Esophagus mucosa (tissue), 1 donor: ENCODE measurements around the gene CD44. TPM values are rescaled to one million over a fixed set of nuclear protein-coding genes. Genes with fewer than 3 reads are reported as not detected.

Experiments
- ATAC-seq: fragments of 200-7000 bp; cut with Tn5 transposase; one replicate; pipeline ENCODE4 v1.9.1; 2020
- total RNA-seq: library from RNA; stranded (reverse); gene quantifications from one replicate; pipeline ENCODE4 v1.2.4, GENCODE V29; 2023
- donor health status: DM: yes; HTN: yes; CAD: no.

Gene CD44
- total RNA-seq, 1 donor from 2014 or later: 814 TPM

DNA sequence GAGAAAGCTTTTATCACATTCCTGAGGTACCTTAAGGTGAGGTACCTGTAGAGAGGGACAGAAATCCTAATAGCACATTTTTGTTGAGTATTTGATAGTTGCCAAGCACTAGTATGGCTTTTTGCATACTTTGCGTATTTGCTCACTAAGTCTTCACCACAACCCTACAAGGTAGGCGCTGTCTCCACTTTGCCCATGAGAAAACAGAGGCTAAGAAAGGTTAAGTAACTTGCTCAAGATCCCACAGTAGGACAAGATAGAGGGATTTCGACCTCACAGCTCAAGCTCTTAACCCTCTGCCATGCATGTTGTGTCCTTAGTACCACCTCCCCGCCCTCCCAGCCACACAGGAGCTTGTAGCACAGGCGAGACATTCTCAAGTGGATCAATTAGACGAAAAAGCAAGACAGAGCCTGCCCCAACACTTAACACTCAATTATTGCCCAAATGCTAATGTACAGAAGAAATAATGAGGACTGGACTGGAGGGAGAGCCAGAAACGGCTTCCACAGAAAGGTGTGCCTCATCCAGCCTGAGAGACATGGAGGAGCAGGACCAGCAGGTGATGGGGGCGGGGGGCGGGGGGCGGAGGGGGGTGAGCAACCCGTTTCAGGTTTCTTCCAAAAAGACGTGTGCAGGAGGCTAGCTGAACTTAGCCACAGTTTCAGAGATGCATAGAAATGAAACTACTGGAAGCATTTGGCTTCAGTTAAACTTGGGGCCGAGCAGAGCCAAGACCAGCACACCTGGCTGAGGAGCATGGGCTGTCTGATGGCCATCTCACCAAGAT lies 26.7 kb upstream of the CD44 start:
- ATAC-seq: peak; percentile 20

DNA sequence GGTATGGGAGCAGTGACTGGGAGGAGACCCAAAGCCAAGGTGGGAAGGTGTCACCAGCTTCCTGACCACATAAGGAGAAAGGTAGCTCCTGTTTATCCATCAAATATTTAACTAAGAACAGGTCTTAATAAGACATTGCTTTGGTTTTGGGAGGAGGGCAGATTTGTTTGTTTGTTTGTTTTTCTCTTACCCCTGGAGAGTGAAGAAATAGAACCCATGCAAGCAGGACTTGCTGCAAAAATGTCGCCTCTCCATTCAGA lies 26.2 kb upstream of the CD44 start:
- no peak for ATAC-seq

DNA sequence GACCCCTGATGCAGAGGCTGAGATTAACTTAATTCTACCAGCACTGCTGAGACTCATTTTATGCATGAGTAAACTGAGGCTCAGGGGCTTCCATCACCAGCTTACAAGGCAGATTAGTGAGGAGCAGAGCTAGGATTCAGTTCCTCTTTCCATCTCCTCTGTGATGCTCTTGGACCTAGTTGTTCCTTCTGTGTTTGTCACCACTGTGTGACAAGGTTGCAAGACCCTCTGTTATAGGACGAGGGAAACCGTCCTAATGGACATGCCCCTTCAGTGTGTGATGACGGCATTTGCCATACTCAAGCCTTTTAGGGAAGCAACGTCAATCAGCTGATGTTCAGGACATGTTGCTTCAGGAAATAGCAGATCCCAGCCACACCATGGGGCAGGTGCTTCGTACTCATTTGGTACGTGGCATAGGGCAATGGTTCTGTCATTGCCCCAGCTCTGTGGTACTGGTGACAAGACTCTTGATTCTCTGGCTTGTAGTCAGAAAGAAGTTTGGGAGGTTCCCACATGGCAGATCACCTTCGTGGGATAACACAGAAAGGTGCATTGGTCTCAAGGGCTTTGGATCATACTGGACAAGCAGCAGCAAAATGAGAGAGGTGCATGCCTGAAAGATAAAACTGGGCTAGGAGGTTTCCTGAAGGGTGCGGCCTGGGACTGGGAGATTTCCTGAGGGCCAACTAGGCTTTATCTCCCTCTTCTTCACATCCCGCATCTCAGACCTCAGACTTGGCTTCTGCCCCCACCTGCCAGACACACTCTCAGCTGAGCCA lies 23.9 kb upstream of the CD44 start:
- peak; percentile 40 for ATAC-seq

DNA sequence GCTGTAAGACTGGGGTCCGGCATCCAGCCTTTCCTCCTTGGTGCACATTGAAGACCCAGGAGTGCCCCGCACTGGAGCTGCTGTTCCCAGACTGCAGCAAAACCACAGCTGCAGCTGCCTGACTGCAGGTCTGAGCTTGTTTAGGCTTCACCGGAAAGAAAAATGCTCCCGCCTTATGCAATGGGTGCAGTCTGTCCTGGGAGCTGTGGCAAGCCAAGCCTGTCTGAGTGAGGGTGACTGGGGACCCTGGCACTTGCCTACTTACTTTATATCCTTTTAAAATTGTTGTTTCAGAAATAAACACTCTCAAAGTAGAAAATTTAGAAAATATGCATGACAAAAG lies 23.3 kb upstream of the CD44 start:
- ATAC-seq: peak; percentile 64

DNA sequence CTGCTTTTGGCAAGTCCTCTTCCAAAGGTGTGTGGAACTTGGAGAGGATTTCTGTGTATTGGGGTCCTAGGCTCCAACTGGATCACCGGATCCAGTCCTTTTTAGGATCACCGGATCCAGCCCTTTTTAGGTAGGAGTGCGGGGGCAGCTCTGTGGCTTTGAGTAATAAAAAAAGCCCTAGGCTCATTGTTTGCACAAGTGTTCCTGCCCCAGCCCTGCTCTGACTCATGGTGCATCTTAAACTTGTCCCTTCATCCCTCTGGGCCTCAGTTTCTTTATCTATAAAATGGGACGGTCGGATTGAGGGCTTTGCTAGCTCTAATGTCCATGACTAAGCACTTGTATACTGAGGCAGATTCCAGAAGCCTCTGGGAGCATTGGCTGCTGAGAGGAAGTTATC lies 22.7 kb upstream of the CD44 start:
- peak; percentile 38 for ATAC-seq

DNA sequence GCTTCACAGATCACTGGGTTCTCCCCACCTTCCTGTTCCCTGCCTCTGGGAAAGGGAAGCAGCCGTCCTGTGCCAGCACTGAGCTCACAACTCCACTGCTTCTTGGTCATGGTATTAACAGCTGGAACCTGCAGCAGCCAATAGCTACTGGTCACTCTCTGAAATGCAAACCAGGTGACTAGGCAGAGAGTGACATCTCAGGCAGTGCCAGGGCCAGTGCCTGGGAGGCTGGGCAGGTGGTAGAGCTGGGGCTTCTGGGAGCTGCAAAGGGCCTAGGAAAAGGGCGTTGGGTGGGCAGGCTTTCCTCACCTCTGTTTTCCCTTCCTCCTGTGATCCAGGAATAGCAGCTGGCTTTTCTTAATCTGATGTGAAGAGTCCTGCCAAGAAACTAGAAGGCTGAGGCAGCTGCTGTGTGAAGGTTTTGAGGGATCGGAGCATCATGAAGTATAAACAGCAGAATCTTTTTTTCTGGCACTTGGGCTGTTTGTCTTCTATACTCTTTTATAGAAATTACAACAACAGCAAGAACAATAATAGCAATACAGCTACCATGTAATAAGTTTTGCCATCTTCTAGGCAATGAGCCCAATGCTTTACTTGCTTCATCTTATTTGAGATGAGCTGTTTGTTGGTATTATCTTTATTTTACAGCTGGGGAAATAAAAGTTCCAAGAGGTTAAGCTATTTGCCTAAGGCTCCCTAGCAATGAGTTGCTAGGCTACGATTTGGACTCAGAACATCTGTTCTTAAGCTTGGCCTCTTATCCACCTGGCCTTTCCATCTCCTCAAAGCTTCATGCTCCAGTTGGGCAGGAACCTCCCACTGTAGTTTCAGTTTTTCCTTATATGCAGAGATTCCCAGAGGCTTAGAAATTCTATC lies 22.0 kb upstream of the CD44 start:
- no peak for ATAC-seq

DNA sequence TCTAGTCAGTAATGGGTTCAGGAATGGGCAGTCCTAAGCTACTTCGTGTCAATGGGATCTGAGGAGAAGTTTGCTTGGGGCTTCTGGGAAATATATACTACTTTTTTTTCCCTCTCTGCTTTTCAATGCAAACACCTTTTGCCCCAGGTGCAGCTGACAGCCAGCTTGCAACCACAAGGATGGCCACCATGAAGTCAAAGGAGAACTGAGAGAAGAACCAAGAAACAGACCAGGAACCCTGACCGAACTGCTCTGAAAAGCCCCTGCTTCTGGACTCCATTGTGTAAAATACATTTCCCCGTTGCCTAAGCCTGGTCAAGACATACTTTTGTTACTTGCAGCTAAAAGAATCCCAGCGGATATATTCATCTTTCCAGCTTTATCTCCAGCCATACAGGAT lies 20.1 kb upstream of the CD44 start:
- no peak for ATAC-seq

DNA sequence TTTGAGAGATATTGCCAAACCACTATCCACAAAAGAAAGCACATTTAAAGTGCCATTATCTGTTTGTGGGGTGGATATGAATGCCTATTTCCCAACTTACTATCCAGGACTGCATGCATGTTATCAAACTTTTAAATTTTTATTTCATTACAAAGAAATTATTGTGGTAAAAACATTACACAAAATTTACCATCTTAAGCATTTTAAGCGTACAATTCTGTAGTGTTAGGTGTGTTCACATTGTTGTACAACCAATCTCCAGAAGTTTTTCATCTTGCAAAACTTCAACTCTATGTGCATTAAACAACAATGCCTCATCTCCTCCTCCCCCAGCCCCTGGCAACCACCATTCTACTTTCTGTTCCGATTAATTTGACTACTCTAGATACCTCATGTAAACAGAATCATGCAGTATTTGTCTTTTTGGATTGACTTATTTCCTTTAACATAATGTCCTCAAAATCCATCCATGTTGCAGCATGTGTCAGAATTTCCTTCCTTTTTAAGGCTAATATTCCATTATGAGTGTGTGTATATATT lies 17.6 kb upstream of the CD44 start:
- ATAC-seq: no peak

DNA sequence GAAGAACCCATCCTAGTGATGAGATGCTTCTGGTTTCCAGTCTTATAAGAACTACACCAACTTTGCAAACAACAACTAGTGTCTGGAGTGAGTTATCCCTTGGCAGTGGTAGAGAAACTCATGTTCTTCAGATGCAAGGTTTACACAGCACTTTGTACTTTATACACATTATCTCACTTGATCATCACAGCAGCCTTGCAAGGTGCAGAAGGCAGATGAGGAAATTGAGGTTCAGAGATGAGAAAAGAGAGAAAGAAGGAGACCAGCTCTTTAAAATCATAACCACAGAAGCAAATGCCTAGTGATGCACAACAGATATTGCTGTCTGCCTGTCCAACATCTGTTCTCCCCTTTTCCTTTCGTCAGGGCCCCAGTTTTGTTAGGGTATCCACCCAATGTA lies 16.7 kb upstream of the CD44 start:
- no peak for ATAC-seq

DNA sequence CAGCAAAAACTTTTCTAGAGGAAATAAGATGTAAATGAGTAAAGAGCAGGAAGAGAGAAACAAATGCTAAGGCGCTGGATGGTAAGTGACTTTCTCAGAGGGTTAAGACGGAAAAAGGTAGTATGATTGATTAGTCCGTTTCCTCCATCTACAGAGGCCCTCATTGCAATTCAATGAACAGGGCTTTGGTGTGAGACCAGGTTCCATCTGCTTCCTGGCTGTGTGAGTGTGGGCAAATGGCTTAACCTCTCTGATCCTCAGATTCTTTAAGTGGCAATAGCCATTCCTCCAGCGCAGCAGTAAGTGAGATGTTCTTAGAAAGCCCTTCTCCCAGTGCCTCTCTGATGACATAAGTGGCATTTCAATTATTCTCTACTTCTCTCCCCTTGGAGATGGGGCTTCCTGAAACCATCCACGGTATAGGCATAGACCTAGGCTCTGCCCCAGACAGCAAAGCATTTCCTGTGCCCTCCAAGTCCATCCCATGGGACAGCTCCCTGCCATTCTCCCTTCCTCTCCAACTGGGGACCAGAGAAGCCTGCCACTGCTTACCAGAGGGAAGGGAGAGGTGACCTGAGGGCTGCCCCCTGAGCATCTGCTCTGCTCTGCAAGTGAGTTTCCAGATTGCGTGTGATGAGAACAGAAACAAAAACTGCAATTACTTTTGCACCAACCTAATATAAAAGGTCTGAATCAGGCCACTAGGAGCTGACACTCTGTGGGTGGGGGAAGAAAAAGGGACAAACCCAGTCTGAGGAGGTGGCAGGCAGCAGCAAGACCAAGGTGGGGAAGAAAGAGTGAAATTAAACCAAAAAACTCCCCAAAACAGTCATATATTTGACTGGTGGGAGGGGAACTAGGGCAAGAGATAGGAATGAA lies 12.7 kb upstream of the CD44 start:
- peak; percentile 31 for ATAC-seq

DNA sequence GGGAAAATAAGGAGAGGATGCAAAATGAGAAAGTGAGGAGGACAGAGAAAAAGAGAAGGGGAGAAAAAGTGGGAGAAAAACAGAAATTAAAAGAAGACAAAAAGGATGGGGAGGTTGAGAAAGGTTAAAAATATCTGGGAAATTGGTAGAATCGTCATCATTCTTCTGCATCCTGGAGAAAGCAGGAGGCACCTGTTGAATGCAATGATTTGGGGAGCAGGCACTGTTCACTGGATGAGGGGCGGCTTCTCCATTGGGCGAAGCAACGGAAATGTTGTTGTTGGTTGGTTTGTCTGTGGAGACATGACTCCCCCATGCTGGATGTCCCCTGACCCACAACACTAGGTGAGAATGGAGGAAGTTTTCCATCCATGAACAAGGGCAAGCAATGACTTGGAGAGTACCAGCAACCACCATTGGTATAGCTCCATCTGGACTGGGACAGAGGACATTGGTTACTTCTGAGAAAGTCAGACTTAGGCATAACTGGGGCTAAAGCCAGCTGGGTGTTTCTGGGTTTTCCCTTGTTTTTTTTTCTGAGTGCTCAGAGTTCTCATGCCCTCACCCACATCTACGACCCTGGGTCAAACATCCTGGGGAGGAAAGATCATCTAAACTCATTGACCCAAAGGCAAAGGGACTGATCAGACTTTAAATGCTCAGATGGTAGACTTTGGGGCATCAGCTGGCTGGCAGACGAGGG lies 11.9 kb upstream of the CD44 start:
- no peak for ATAC-seq

DNA sequence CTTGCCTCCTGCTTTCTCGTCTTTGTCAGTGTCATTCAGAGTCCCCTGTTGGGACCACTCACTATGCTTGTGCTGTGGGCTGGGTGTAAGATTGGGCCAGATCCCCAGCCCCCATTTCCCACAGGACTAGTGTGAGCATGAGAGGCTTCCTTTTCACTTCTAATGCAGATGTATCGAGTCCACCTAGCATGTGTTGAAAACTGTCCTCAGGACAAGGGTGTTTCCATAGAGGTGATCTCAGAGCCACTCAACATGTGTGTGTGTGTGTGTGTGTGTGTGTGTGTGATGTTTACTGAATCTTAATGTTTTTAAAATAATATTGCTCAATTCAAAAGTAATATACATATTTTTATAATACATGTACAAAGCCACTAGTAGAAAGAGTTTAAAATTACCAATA lies 11.4 kb upstream of the CD44 start:
- ATAC-seq: no peak

DNA sequence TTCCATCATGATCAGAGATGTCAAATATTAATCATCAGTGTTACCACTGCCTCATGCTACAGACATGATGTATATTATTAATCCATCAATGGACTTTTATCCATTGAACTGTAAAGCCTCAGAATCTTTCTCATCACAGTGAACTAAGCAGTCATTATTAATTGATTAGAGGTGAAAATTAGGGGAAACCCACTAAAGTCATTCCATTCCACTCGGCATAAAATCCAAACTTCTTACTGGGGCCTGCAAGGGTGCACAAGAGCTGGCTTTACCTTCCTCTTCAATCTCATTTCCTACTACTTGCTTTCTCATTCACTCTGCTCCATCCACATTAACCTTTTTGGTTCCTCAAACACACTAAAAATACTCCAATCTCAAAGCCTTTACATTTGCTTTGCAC lies 7.9 kb upstream of the CD44 start:
- no peak for ATAC-seq

DNA sequence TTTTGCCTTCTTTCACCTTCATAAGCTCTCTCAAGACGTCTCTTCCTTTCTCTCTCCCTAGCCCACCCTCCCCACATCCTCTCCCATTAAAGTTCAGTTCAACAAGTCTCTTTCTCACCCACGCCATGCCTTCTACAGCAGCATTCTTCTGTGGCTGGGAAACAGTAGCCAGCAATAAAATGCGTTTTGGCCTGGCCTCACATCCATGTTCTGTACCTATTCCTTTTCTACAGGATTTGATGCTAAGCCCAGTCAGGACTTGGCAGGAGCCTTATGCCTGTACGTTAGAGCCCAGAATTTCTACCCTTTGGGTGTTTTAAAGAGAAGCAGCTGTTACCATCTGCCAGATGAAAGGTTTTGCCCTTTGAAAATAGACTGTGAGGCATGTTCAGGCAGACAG lies 7.1 kb upstream of the CD44 start:
- no peak for ATAC-seq

DNA sequence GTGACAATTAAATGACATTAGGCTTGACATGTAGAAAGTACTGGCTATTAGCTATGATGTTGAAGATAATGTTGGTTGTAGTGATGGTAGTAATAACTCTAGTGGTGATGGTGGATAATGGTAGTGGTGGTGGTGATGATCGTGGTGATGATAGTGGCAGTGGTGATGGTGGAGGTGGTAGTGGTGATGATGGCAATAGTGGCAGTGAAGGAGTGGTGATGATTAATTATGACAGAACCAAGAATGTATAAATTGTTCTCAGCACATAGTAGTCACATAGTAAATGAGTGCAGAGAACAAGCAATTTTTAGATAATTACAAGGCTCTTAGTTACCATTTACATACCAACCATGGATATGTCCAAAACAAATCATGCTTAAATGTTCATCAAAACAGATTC lies 5.3 kb upstream of the CD44 start:
- ATAC-seq: no peak

DNA sequence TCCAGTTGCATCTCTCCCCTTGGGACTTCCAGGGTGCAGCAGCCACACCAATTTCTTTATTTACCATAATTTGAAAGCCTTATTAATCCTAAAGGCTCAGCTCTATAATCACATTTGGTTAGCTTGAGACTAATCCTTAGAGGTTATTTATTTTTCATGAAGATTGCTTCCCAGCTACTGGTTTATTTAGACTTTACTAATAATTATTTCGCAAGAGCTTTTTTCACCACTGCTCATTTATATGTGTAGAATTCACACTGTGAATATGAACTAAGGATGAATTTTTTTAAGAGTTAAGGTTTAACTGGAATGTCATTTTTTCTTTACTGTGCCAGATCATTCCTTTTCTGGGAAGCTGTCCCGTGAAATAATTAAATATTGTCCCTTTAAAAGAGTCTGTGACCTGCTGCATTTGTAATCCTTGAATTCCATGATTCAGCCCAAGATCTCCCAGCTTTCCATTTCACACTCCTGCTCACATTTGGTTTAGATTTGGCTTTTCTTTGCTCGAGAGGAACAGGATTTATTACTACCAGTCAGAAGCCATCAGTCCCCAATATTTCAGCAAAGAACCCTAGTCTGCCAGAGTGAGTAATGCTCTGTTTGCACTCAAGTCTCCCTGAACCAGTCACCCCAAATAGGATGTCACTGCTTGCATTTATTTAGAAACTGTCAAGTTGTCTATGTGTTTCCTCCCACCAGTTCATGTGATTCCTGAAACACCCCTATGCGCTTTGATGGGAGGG lies 4.4 kb upstream of the CD44 start:
- no peak for ATAC-seq

DNA sequence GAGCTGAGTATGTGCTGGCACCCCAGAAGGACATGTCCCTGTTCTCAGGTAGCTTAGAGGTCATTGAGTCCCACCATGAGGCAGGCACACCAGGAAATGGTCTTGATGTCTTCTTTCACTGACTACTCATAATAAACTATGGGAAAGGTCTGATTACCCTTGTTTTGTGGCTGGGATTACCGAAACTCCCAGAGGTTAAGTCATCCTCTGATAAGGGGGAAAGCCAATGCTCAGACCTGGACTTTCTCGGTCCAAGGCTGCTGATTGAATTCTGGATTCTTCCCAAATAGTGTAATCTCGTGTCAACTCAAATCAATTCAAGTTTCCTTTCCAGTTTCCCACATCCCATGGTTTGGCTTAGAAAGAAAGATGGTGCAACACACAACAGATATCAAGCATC lies 3.7 kb upstream of the CD44 start:
- ATAC-seq: no peak

DNA sequence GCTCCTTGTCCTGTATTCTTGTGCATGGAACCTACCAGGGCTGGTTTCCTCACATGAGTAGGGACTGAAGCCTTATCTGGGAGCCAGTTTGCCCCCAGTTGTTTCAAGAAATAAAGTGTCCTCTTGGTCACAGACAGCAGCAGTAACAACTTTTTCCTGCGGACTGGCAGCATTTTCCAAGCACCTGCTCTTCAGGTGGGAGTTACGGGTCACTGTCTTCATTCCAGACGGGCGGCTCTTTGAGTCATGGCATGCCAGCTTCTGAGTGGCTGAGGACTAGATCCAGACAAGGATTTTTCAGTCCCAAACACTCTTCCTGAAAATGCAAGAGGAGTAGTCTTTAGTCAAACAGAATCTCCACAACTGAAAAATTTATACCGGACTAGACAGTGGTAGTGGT lies 2.7 kb upstream of the CD44 start:
- no peak for ATAC-seq

DNA sequence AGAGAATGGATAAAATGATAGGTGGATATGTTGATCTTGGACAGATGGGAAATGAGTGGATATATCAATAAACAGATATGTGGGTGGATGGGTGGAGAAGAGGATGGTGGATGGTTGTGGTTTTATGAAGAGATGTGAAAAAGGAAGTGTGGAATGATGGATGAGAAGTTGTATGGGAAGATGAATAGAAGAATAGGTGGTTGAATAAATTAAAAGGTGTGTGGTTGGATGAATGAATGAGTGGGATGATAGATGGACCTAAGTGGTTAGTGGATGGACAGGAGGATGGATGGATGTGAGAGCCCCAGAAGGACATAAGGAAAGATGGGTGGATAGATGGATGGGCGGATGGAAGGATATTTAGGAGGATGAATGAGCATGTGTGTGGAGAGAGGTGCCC lies 913 bp upstream of the CD44 start:
- no peak for ATAC-seq

DNA sequence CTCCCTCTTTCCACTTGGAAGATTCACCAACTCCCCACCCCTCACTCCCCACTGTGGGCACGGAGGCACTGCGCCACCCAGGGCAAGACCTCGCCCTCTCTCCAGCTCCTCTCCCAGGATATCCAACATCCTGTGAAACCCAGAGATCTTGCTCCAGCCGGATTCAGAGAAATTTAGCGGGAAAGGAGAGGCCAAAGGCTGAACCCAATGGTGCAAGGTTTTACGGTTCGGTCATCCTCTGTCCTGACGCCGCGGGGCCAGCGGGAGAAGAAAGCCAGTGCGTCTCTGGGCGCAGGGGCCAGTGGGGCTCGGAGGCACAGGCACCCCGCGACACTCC lies 397 bp upstream of the CD44 start:
- ATAC-seq: peak; percentile 4

DNA sequence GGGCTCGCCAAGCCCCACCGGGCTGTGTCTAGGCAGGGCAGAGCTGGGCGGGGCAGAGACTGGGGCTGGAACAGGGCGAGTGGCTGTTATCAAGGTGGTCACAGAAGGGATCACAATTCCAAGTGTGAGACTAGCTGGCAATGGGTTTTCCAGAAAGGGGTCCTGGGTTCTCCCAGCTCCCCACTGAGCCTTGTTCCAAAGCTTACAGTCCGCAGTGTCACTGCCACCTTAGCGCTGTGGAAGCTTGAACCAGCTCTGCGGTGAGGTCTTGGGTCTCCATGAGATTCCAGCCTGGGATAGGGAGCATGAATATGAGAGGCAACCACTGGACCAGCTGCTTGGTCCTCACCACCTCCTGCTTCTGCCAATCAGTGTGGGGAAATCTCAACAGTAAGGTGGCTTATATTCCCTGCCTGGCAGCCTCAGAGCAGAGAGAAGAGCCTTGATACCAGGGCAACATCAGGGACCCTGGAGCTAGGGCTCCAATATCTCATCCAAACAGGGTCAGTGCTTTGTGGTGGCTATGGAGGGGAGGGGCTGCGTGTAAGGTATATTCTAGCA lies 831 bp downstream of the CD44 start:
- peak; percentile 84 for ATAC-seq
